Measurements from ENCODE around the gene VGLL2. TPM values are rescaled to one million over a fixed set of nuclear protein-coding genes. Genes with fewer than 3 reads are reported as not detected.

The VGLL2 gene
- total RNA-seq, 2 donors from 2014 or later, result not detected

GRCh38 chr6:117290173-117290846 lies 25.0 kb downstream of the VGLL2 start:
- H3K9me3 Mint-ChIP-seq, result peaks cover 8 to 12% of the 10 kb centered on the region in 2 donors
- no peak for ATAC-seq
- no peak overlapping the region for H3K27ac Mint-ChIP-seq
- peaks cover 0 to 7% of the 10 kb centered on the region in 2 donors for H3K36me3 Mint-ChIP-seq
- DNase-seq (ENCODE audit: low spot score in 2 of 2), result no peak

GRCh38 chr6:117298941-117299340 lies 33.6 kb downstream of the VGLL2 start:
- H3K27ac Mint-ChIP-seq, result no peak overlapping the region
- DNase-seq (ENCODE audit: low spot score in 2 of 2) (no peak), ATAC-seq (no peak)
- peaks cover 0 to 1% of the 10 kb centered on the region in 2 donors for H3K9me3 Mint-ChIP-seq
- H3K36me3 Mint-ChIP-seq, result no peaks in the 10 kb centered on the region

- H3K27ac Mint-ChIP-seq, result no peak overlapping the region
- H3K9me3 Mint-ChIP-seq, result no peaks in the 10 kb centered on the region
- DNase-seq (ENCODE audit: low spot score in 2 of 2), result no peak
- H3K36me3 Mint-ChIP-seq, result no peaks in the 10 kb centered on the region
- ATAC-seq, result no peak
These were observed 38.0 kb downstream of the VGLL2 start for GRCh38 chr6:117303323-117303722.

- ATAC-seq (no peak), DNase-seq (ENCODE audit: low spot score in 2 of 2) (no peak)
- Mint-ChIP-seq H3K9me3 (no peaks in the 10 kb centered on the region), H3K27ac (no peak overlapping the region), H3K36me3 (no peaks in the 10 kb centered on the region)
These were observed 39.1 kb downstream of the VGLL2 start for GRCh38 chr6:117304446-117304845.

- H3K9me3 Mint-ChIP-seq, result no peaks in the 10 kb centered on the region
- ATAC-seq (no peak), DNase-seq (ENCODE audit: low spot score in 2 of 2) (no peak)
- no peaks in the 10 kb centered on the region for H3K36me3 Mint-ChIP-seq
- no peak overlapping the region for H3K27ac Mint-ChIP-seq
These were observed 41.0 kb downstream of the VGLL2 start for GRCh38 chr6:117306227-117306790.

GRCh38 chr6:117307655-117308054 lies 42.3 kb downstream of the VGLL2 start:
- Mint-ChIP-seq H3K27ac (no peak overlapping the region), H3K36me3 (no peaks in the 10 kb centered on the region), H3K9me3 (no peaks in the 10 kb centered on the region)
- ATAC-seq, result no peak
- no peak for DNase-seq (ENCODE audit: low spot score in 2 of 2)

GRCh38 chr6:117309069-117309468 lies 43.7 kb downstream of the VGLL2 start:
- no peak overlapping the region for H3K27ac Mint-ChIP-seq
- no peaks in the 10 kb centered on the region for H3K36me3 Mint-ChIP-seq
- no peaks in the 10 kb centered on the region for H3K9me3 Mint-ChIP-seq
- ATAC-seq, result no peak
- no peak for DNase-seq (ENCODE audit: low spot score in 2 of 2)

- Mint-ChIP-seq H3K27ac (no peak overlapping the region), H3K9me3 (no peaks in the 10 kb centered on the region), H3K36me3 (no peaks in the 10 kb centered on the region)
- no peak for ATAC-seq
- DNase-seq (ENCODE audit: low spot score in 2 of 2), result no peak
These were observed 44.3 kb downstream of the VGLL2 start for GRCh38 chr6:117309611-117310010.

GRCh38 chr6:117311310-117311709 lies 46.0 kb downstream of the VGLL2 start:
- H3K27ac Mint-ChIP-seq, result no peak overlapping the region
- H3K36me3 Mint-ChIP-seq, result no peaks in the 10 kb centered on the region
- no peaks in the 10 kb centered on the region for H3K9me3 Mint-ChIP-seq
- DNase-seq (ENCODE audit: low spot score in 2 of 2) (no peak), ATAC-seq (no peak)

- ATAC-seq (no peak), DNase-seq (ENCODE audit: low spot score in 2 of 2) (no peak)
- Mint-ChIP-seq H3K27ac (no peak overlapping the region), H3K36me3 (no peaks in the 10 kb centered on the region), H3K9me3 (no peaks in the 10 kb centered on the region)
These were observed 46.4 kb downstream of the VGLL2 start for GRCh38 chr6:117311726-117312125.

GRCh38 chr6:117317261-117317660 lies 51.9 kb downstream of the VGLL2 start:
- H3K36me3 Mint-ChIP-seq, result no peaks in the 10 kb centered on the region
- ATAC-seq, result no peak

More at GRCh38 chr6:117317261-117317660, 51.9 kb downstream of the VGLL2 start:
- H3K9me3 Mint-ChIP-seq, result no peaks in the 10 kb centered on the region
- no peak overlapping the region for H3K27ac Mint-ChIP-seq
- no peak for DNase-seq (ENCODE audit: low spot score in 2 of 2)

Other genes with a start within 250 kb of the VGLL2 start
- gene ROS1, start 160.4 kb downstream of the VGLL2 start, total RNA-seq, result not detected
- 1 to 10 TPM; 1.0 to 3.1 TPM for gene DCBLD1, start 217.1 kb downstream of the VGLL2 start, total RNA-seq